Spinal cord (tissue), 10 donors: ENCODE measurements around the gene MOGAT1. TPM values are rescaled to one million over a fixed set of nuclear protein-coding genes. Genes with fewer than 3 reads are reported as not detected.
A peak's percentile ranks its signal among the peaks of the same experiment; 100 is the strongest.

ENCODE experiments used
- DNase-seq, 6 donors: peaks; one replicate each; pipeline versions ENCODE4 v3.0.0 to v3.0.0-alpha.2; 2013 to 2015; ENCODE audit warnings: low spot score in 6 of 6, low read depth in 4 of 6
- H3K27ac ChIP-seq: one replicate; pipeline ENCODE4 v1.5.1; 2013; ENCODE audit warnings: low read depth, low read length, control low read depth
- H3K27me3 ChIP-seq: one replicate; pipeline ENCODE4 v1.6.1; 2013; ENCODE audit warnings: low read length; ENCODE audit not compliant: control insufficient read depth, insufficient read depth
- H3K36me3 ChIP-seq: one replicate; pipeline ENCODE4 v1.6.1; 2013; ENCODE audit warnings: low read length; ENCODE audit not compliant: control insufficient read depth, insufficient read depth
- H3K4me1 ChIP-seq: one replicate; pipeline ENCODE4 v1.6.1; 2013; ENCODE audit warnings: low read length; ENCODE audit not compliant: control insufficient read depth, insufficient read depth
- H3K4me3 ChIP-seq: one replicate; pipeline ENCODE4 v1.5.1; 2013; ENCODE audit warnings: low read depth, low read length, control low read depth
- H3K9me3 ChIP-seq: one replicate; pipeline ENCODE4 v1.6.1; 2013; ENCODE audit warnings: low read length; ENCODE audit not compliant: control insufficient read depth, insufficient read depth
- WGBS: methylation state at CpG from one replicate; pipeline ENCODE4 v1.1.5; 2013; ENCODE audit warnings: missing lambda C conversion rate; ENCODE audit not compliant: insufficient coverage; 5-methylcytosine and 5-hydroxymethylcytosine counted together
- polyA plus RNA-seq, 2 donors: library from polyadenylated mRNA; unstranded; fragments of 120-200 nt; gene quantifications; one replicate each; pipeline ENCODE4 v1.2.1, GENCODE V29; 2013; ENCODE audit not compliant: insufficient read length in 2 of 2
- total RNA-seq, 2 donors: library from RNA; depleted of rRNA in 1 of 2; stranded (reverse); fragments of 120-200 nt in 1 of 2; fragments of >200 nt in 1 of 2; gene quantifications; one replicate each; pipeline versions ENCODE4 v1.2.3 to v1.2.4, GENCODE V29; 2013 to 2014
- donor health status: healthy.

Gene MOGAT1
- total and polyA plus RNA-seq, 4 donors, result 0.20 to 0.22 (median 0.20) TPM; not detected in 1

DNA sequence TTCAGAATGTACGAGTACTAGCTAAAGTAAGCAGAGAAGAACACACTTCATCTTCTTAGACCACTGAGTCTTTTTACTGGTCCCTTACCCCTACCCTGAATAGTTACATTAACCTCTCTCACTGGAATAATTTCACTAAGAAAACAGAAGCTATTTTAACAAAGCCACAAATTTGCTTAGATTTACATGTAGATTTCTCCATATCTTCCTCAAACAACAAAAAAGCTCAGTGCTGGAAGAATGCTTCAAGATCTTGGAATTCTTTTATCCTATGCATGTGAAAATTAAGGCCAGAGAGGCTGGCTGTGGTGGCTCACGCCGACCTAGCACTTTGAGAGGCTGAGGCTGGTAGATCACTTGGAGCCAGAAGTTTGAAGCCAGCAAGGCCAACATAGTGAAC lies 35.2 kb downstream of the MOGAT1 start:
- no peak overlapping the region for H3K27ac ChIP-seq
- H3K36me3 ChIP-seq, result no peaks in the 10 kb centered on the region
- no peaks in the 10 kb centered on the region for H3K9me3 ChIP-seq
- DNase-seq, result no peak
- H3K4me1 ChIP-seq, result peaks cover 4% of the 10 kb centered on the region
- no peak overlapping the region for H3K4me3 ChIP-seq
- H3K27me3 ChIP-seq, result no peaks in the 10 kb centered on the region
- WGBS, result 73% methylated on average over 2 of the region's 3 CpGs

DNA sequence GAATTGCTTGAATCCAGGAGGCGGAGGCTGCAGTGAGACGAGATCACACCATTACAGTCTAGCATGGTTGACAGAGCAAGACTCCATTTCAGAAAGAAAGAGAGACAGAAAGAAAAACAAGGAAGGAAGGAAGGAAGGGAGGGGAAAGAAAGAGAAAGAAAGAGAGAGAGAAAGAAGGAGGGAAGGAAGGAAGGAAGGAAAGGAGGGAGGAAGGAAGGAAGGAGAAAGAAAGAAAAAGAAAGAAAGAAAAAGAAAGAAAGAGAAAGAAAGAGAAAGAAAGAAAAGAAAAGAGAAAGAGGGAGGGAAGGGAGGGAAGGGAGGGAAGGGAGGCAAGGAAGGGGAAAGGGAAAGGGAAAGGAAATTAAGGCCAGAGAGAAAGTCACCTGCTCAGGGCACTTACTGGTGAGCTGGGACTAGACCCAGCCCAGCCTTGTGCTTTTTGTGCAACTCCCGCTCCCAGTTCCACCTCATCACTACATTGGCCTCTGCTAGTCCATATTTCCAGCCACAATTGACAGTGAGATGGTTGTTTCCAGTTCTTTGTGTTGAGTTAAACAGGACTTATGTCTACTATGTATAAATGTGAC lies 35.7 kb downstream of the MOGAT1 start:
- Histone ChIP-seq H3K9me3 (no peaks in the 10 kb centered on the region), H3K27me3 (no peaks in the 10 kb centered on the region), H3K4me1 (peaks cover 4% of the 10 kb centered on the region), H3K36me3 (no peaks in the 10 kb centered on the region), H3K27ac (no peak overlapping the region), H3K4me3 (no peak overlapping the region)
- DNase-seq, result no peak
- 92% methylated on average over 2 of the region's 3 CpGs for WGBS

DNA sequence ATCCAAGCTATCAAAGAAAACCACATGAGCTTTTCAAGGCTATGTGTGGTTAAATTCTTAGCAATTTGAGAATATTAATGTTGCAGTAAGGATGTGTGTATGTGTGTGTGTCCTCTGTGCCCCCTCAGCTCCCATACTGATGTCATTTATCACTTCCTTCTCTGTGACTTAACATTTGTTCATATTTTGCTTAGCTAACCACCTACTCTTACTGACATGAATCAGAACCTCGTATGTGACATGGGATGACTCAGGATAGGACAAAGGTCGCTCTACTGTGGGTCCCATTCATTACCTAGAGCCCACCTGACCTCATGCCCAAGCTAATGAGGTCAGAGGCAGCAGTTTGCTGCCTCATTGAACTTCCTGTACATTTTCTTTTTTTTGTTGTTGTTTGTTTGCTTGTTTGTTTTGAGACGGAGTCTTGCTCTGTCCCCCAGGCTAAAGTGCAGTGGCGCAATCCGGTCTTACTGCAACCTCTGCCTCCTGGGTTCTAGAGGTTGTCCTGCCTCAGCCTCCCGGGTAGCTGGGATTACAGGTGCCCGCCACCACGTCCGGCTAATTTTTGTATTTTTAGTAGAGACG lies 36.3 kb downstream of the MOGAT1 start:
- no peaks in the 10 kb centered on the region for H3K9me3 ChIP-seq
- no peak for DNase-seq
- no peaks in the 10 kb centered on the region for H3K36me3 ChIP-seq
- WGBS, result 69% methylated on average over 8 of the region's 10 CpGs
- H3K4me1 ChIP-seq, result peaks cover 4% of the 10 kb centered on the region
- H3K4me3 ChIP-seq, result no peak overlapping the region
- no peak overlapping the region for H3K27ac ChIP-seq
- no peaks in the 10 kb centered on the region for H3K27me3 ChIP-seq

DNA sequence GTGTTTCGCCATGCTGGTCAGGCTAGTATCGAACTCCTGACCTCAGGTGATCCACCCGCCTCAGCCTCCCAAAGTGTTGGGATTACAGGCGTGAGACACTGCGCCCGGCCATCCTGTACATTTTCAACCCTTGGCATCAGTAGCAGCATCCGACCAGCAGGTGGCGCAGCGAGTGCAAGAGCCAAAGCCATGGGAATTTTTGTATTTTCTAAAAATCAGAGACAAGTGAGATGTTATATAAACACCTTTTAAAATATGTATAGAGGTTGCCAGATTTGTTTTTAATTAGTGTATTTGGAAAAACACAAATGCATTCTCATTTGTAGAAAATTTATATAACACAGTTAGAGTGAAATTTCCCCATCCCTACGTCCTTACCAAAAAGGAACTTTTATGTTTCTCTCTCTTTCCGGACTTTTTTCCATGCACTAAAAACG lies 36.8 kb downstream of the MOGAT1 start:
- H3K27me3 ChIP-seq, result no peaks in the 10 kb centered on the region
- H3K27ac ChIP-seq, result no peak overlapping the region
- H3K4me3 ChIP-seq, result no peak overlapping the region
- WGBS, result 12% methylated on average over 6 of the region's 12 CpGs
- H3K9me3 ChIP-seq, result no peaks in the 10 kb centered on the region
- DNase-seq, result peak in 5 of 6 donors; percentile 62 to 91 (median 69)
- H3K36me3 ChIP-seq, result no peaks in the 10 kb centered on the region
- H3K4me1 ChIP-seq, result peaks cover 4% of the 10 kb centered on the region

DNA sequence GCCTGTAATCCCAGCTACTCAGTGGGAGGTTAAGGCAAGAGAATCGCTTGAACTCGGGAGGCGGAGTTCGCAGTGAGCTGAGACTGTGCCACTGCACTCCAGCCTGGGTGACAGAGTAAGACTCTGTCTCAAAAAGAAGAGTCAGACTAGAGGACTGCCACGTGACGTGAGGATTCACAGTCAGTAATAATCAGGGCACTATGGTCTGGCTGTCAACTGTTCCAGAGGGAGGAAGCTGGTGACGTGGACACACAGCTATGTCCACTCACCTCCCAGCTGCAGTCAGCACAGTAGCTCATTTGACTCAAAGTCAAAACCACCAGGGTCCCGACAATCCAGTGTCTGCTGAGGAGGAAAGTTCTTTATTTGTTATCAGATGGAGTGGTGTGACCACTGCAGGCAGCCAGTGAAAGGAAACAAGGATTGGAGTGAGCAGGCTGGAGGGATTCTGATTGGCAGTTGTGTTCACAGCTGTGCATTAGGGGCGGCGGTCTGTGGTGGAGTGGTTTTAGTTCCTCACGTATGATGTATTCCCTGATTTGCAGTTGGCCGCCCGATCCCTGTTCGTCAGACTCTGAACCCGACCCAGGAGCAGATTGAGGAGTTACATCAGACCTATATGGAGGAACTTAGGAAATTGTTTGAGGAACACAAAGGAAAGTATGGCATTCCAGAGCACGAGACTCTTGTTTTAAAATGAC lies 37.9 kb downstream of the MOGAT1 start:
- H3K27ac ChIP-seq, result peak overlapping the region; percentile 30
- H3K4me1 ChIP-seq, result peaks cover 4% of the 10 kb centered on the region
- no peaks in the 10 kb centered on the region for H3K27me3 ChIP-seq
- no peaks in the 10 kb centered on the region for H3K9me3 ChIP-seq
- WGBS, result 42% methylated on average over 12 of the region's 16 CpGs
- no peaks in the 10 kb centered on the region for H3K36me3 ChIP-seq
- DNase-seq, result peak in 4 of 6 donors; percentile 31 to 77 (median 54)
- no peak overlapping the region for H3K4me3 ChIP-seq

DNA sequence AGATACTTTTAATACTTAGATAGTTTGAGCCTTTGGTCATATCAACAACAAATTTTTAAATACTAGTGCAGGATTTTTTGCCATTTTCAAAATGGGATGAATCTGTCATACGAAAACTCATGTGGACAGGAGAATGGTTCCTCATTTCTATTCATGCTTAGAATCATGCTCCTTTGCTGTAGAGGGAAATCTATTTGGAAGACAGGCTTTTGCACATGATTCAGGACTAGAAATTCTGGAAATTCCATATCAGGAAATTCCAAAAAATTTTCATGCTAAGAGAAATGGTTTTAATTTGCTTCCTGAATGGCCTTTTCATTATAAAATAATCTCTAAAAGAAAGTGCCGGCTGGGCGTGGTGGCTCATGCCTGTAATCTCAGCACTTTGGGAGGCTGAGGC lies 39.3 kb downstream of the MOGAT1 start:
- H3K36me3 ChIP-seq, result no peaks in the 10 kb centered on the region
- H3K9me3 ChIP-seq, result no peaks in the 10 kb centered on the region
- no peak for DNase-seq
- no peak overlapping the region for H3K4me3 ChIP-seq
- H3K27ac ChIP-seq, result no peak overlapping the region
- no CpG with 5 or more reads among the region's 3 CpGs for WGBS
- peaks cover 4% of the 10 kb centered on the region for H3K4me1 ChIP-seq
- no peaks in the 10 kb centered on the region for H3K27me3 ChIP-seq

DNA sequence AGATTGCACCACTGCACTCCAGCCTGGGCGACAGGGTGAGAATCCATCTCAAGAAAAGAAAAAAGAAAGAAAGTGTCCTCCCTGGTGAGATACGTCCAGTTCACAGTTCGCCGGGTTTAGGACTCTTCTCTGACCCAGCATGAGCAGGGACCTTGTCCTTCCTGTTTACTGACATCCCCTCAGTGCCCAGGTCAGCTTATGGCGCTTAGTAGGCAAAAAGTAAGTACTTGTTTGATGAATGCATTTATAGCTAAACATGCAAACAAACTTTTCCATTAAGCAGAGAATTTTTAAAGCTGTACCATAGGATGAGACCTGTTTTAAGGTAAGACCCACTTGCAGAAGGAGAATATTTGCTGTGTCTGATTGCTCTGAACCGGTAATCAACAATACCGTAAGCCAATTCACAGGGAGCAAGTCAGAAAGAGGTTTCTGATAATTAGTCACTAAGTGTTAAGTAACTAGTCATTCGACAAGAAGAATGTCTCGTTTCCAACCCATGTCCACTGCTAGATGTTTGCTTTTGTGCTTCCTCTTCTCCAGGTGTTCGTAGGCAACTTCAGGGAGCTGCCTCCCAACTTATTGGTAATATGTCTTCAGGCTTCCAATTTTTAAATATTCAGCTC lies 40.0 kb downstream of the MOGAT1 start:
- 91% methylated on average over 7 of the region's 10 CpGs for WGBS
- DNase-seq, result no peak
- Histone ChIP-seq H3K9me3 (no peaks in the 10 kb centered on the region), H3K36me3 (no peaks in the 10 kb centered on the region), H3K4me1 (peaks cover 4% of the 10 kb centered on the region), H3K27ac (no peak overlapping the region), H3K4me3 (no peak overlapping the region), H3K27me3 (no peaks in the 10 kb centered on the region)

DNA sequence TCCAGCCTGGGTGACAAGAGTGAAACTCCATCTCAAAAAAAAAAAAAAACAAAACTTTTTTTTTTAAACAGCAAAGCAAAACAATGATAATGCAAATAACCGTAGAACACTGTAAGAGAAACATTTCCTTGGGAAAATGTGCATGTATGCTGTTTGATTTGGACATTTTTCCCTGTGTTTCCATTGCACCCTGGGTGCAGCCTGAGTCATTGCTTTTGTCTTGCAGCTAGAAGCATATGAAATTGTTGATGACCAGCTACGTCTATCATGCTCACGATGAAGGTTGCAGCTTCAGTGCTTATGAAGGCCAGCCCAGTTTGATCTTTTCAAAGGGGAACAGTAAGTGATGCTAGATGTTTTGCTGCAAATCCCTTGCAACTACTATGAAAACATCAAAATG lies 41.5 kb downstream of the MOGAT1 start:
- Histone ChIP-seq H3K36me3 (no peaks in the 10 kb centered on the region), H3K27me3 (no peaks in the 10 kb centered on the region), H3K4me3 (no peak overlapping the region), H3K4me1 (peaks cover 4% of the 10 kb centered on the region), H3K9me3 (no peaks in the 10 kb centered on the region), H3K27ac (no peak overlapping the region)
- peak in 1 of 6 donors; percentile 57 for DNase-seq
- WGBS, result 92% methylated on average over 2 of the region's 3 CpGs

DNA sequence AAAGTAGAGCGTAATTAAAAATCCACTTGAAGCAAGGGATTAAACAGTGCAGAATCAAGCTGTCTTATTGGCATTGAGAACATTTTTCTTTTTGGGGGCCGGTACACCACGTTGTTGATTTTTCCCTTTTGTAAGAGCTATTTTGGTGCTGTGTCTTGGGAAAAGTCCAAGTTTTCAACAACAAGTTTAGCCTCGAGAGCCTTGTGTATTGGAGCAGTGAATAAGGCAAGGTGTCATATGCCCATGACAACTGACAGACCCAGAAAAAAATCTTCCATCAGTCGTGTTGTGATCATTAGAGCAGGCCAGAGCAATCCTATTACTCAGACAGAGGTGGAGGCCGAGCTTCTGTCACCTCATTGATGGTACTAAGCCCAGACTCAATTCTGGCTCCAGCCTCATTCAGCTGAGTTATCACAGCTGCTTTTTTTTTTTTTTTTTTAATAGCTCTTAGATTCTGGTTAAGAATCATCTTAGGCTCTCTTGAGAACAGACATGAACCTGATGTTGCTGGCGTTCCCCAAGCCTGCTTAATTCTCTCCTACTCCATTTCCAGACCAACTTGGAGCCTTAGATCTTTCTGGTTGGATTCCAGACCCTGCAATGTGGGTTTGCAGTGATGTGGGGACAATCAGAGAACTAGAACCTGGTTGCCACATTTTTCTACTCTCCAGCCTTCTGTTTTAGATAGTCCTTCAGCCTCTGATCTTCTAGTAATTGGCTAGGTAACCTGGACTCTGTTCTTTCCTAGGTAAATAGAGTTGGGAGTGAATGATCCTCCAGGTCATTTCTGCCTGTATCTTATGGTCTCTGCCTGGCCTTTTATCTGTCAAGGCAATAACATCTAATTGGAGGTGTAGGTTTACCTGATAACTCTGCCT lies 43.1 kb downstream of the MOGAT1 start:
- no peaks in the 10 kb centered on the region for H3K9me3 ChIP-seq
- no peaks in the 10 kb centered on the region for H3K4me1 ChIP-seq
- no peak overlapping the region for H3K4me3 ChIP-seq
- H3K27me3 ChIP-seq, result no peaks in the 10 kb centered on the region
- 53% methylated on average over 3 of the region's 7 CpGs for whole genome bisulfite sequencing
- no peaks in the 10 kb centered on the region for H3K36me3 ChIP-seq
- no peak overlapping the region for H3K27ac ChIP-seq
- peak in 1 of 6 donors; percentile 48 for DNase-seq
